CD4-positive, alpha-beta T cell treated with Interleukin-15 for 1 hour (primary cell): ENCODE measurements around the gene MYO5A.

Experiments
- DNase-seq: peaks from one replicate; pipeline ENCODE4 v3.0.0-alpha.2; 2020

The MYO5A gene

GRCh38 chr15:52360229-52361203 is 168.2 kb downstream of the MYO5A start:
- no peak for DNase-seq

- no peak for DNase-seq
Observed at GRCh38 chr15:52359722-52360121, 169.0 kb downstream of the MYO5A start.

GRCh38 chr15:52357949-52358348 is 170.7 kb downstream of the MYO5A start:
- DNase-seq = no peak

- no peak for DNase-seq
Observed at GRCh38 chr15:52352086-52352485, 176.6 kb downstream of the MYO5A start.

GRCh38 chr15:52351206-52351908 is 177.3 kb downstream of the MYO5A start:
- no peak for DNase-seq

- no peak for DNase-seq
Observed at GRCh38 chr15:52350423-52350822, 178.3 kb downstream of the MYO5A start.

GRCh38 chr15:52349052-52349700 is 179.5 kb downstream of the MYO5A start:
- no peak for DNase-seq

GRCh38 chr15:52348056-52348745 is 180.5 kb downstream of the MYO5A start:
- DNase-seq = no peak

- no peak for DNase-seq
Observed at GRCh38 chr15:52344592-52344991, 184.1 kb downstream of the MYO5A start.

- no peak for DNase-seq
Observed at GRCh38 chr15:52343831-52344230, 184.8 kb downstream of the MYO5A start.

GRCh38 chr15:52340093-52340492 is 188.6 kb downstream of the MYO5A start:
- DNase-seq = no peak

- DNase-seq = no peak
Observed at GRCh38 chr15:52338891-52339290, 189.8 kb downstream of the MYO5A start.

GRCh38 chr15:52338058-52338457 is 190.6 kb downstream of the MYO5A start:
- DNase-seq = no peak

GRCh38 chr15:52337198-52337853 is 191.4 kb downstream of the MYO5A start:
- DNase-seq = no peak

GRCh38 chr15:52336529-52336928 is 192.2 kb downstream of the MYO5A start:
- no peak for DNase-seq

GRCh38 chr15:52334491-52335160 is 194.1 kb downstream of the MYO5A start:
- DNase-seq = no peak

- peak; percentile 69 for DNase-seq
Observed at GRCh38 chr15:52331490-52332240, 197.0 kb downstream of the MYO5A start.

GRCh38 chr15:52329987-52330386 is 198.7 kb downstream of the MYO5A start:
- DNase-seq = no peak

GRCh38 chr15:52329150-52329549 is 199.5 kb downstream of the MYO5A start:
- DNase-seq = no peak

GRCh38 chr15:52328680-52329079 is 200.0 kb downstream of the MYO5A start:
- DNase-seq = no peak

GRCh38 chr15:52326756-52327155 is 201.9 kb downstream of the MYO5A start:
- no peak for DNase-seq
